GM06990 (cell line): Measurements from ENCODE around the gene AHNAK.

ENCODE experiments used
- DNase-seq: peaks from one replicate; pipeline ENCODE4 v3.0.0-alpha.2; 2011; ENCODE audit not compliant: insufficient read length; ENCODE audit errors: extremely low read depth
- H3K27me3 ChIP-seq: replicated peaks from 2 replicates; pipeline ENCODE4 v1.6.0; 2011; ENCODE audit warnings: low read length; ENCODE audit not compliant: control insufficient read depth, insufficient read depth
- H3K36me3 ChIP-seq: 2 replicates; pipeline ENCODE4 v1.5.1; 2011; ENCODE audit warnings: low read length; ENCODE audit not compliant: control insufficient read depth, insufficient read depth
- H3K4me3 ChIP-seq: replicated peaks from 2 replicates; pipeline ENCODE4 v1.5.1; 2011; ENCODE audit warnings: low read depth, mild to moderate bottlenecking, control low read depth, low read length
- CTCF ChIP-seq: IDR thresholded peaks from 2 replicates; pipeline ENCODE4 v1.5.1; 2011; ENCODE audit warnings: low read length, control low read depth, mild to moderate bottlenecking, inconsistent platforms; ENCODE audit not compliant: insufficient read depth, poor library complexity, severe bottlenecking

Gene AHNAK

GRCh38 chr11:62439785-62440602, 106.6 kb downstream of the AHNAK start:
- no peak for DNase-seq
- Histone ChIP-seq H3K36me3 (no peaks in the 10 kb centered on the region), H3K4me3 (no peak overlapping the region), H3K27me3 (no peaks in the 10 kb centered on the region)
- TF ChIP-seq CTCF: no peak

- DNase-seq: no peak
These were observed 108.0 kb downstream of the AHNAK start for GRCh38 chr11:62438641-62439040.

GRCh38 chr11:62437616-62438015, 109.0 kb downstream of the AHNAK start:
- H3K4me3 ChIP-seq: no peak overlapping the region
- no peaks in the 10 kb centered on the region for H3K36me3 ChIP-seq
- DNase-seq: no peak
- H3K27me3 ChIP-seq: no peaks in the 10 kb centered on the region
- no peak for TF ChIP-seq CTCF

More at GRCh38 chr11:62438641-62439040, 108.0 kb downstream of the AHNAK start:
- Histone ChIP-seq H3K4me3 (no peak overlapping the region), H3K36me3 (no peaks in the 10 kb centered on the region), H3K27me3 (no peaks in the 10 kb centered on the region)
- TF ChIP-seq CTCF: no peak

- no peaks in the 10 kb centered on the region for H3K36me3 ChIP-seq
- no peak for DNase-seq
- no peak overlapping the region for H3K4me3 ChIP-seq
- no peak for TF ChIP-seq CTCF
- no peaks in the 10 kb centered on the region for H3K27me3 ChIP-seq
These were observed 110.6 kb downstream of the AHNAK start for GRCh38 chr11:62435846-62436660.

- Histone ChIP-seq H3K36me3 (no peaks in the 10 kb centered on the region), H3K27me3 (no peaks in the 10 kb centered on the region), H3K4me3 (no peak overlapping the region)
- no peak for TF ChIP-seq CTCF
- DNase-seq: no peak
These were observed 112.7 kb downstream of the AHNAK start for GRCh38 chr11:62433904-62434276.
